ENCODE results near the gene BIRC2. TPM values are rescaled to one million over a fixed set of nuclear protein-coding genes. Genes with fewer than 3 reads are reported as not detected.

BIRC2 gene
- total RNA-seq, 4 donors from 2014 or later = 66.5 to 95.9 (median 73.2) TPM

GRCh38 chr11:102383839-102384238 is 36.8 kb downstream of the BIRC2 start:
- intact Hi-C loops (cut with DNase I; ENCODE audit: low total_unique reads) = no loop called here
- H3K27me3 ChIP-seq = no peaks in the 10 kb centered on the region
- H3K9me3 ChIP-seq = no peaks in the 10 kb centered on the region
- no peak overlapping the region for H3K4me3 ChIP-seq
- DNase-seq = no peak
- TF ChIP-seq POLR2A (IDR thresholded peaks at IDR 0.05) = no peak
- TF ChIP-seq EP300 (IDR thresholded peaks at IDR 0.05; ENCODE audit: low read depth) = no peak
- TF ChIP-seq CTCF (IDR thresholded peaks at IDR 0.05) = no peak
- TF ChIP-seq POLR2AphosphoS5 (IDR thresholded peaks at IDR 0.05) = no peak
- peaks cover 0 to 6% (median 0%) of the 10 kb centered on the region in 4 donors for H3K4me1 ChIP-seq
- in situ Hi-C loops (cut with MboI; ENCODE audit: low pct_ligation_motif_present in 1 of 4, low pct_unique_long_range_greater_than_20kb in 1 of 4, low sequenced_read_pairs in 3 of 4) = loop anchor here in 1 of 4 donors (25.0 kb wide), 1 partner anchor 103 kb away; no protein-coding TSS in a partner anchor
- H3K27ac ChIP-seq = no peak overlapping the region
- 90 to 91% methylated on average over 3 of the region's 3 CpGs for WGBS, 2 donors (ENCODE audit: low coverage in 1 of 2)
- H3K36me3 ChIP-seq = peaks cover 0 to 54% (median 7%) of the 10 kb centered on the region in 4 donors

GRCh38 chr11:102384419-102385079 is 37.5 kb downstream of the BIRC2 start:
- no peak overlapping the region for H3K4me3 ChIP-seq
- H3K36me3 ChIP-seq = peaks cover 0 to 47% (median 4%) of the 10 kb centered on the region in 4 donors
- no peak for DNase-seq

GRCh38 chr11:102385085-102386007 is 38.3 kb downstream of the BIRC2 start:
- H3K4me1 ChIP-seq = peaks cover 0 to 7% (median 0%) of the 10 kb centered on the region in 4 donors
- DNase-seq = no peak
- no peak overlapping the region for H3K4me3 ChIP-seq
- H3K27ac ChIP-seq = no peak overlapping the region
- intact Hi-C loops (cut with DNase I; ENCODE audit: low total_unique reads) (no loop called here), in situ Hi-C loops (cut with MboI; ENCODE audit: low pct_ligation_motif_present in 1 of 4, low pct_unique_long_range_greater_than_20kb in 1 of 4, low sequenced_read_pairs in 3 of 4) (loop anchor here in 1 of 4 donors (25.0 kb wide), 1 partner anchor 102 kb away; no protein-coding TSS in a partner anchor)
- H3K9me3 ChIP-seq = no peaks in the 10 kb centered on the region
- H3K36me3 ChIP-seq = peaks cover 0 to 39% (median 0%) of the 10 kb centered on the region in 4 donors
- no peaks in the 10 kb centered on the region for H3K27me3 ChIP-seq
- TF ChIP-seq POLR2A (IDR thresholded peaks at IDR 0.05) (no peak), CTCF (IDR thresholded peaks at IDR 0.05) (no peak), EP300 (IDR thresholded peaks at IDR 0.05; ENCODE audit: low read depth) (no peak), POLR2AphosphoS5 (IDR thresholded peaks at IDR 0.05) (no peak)
- 89 to 96% methylated on average over 5 of the region's 5 CpGs for WGBS, 2 donors (ENCODE audit: low coverage in 1 of 2)

More at GRCh38 chr11:102384419-102385079, 37.5 kb downstream of the BIRC2 start:
- WGBS, 2 donors (ENCODE audit: low coverage in 1 of 2) = 89 to 95% methylated on average over 8 to 15 of the region's 15 CpGs
- in situ Hi-C loops (cut with MboI; ENCODE audit: low pct_ligation_motif_present in 1 of 4, low pct_unique_long_range_greater_than_20kb in 1 of 4, low sequenced_read_pairs in 3 of 4) (loop anchor here in 1 of 4 donors (25.0 kb wide), 1 partner anchor 103 kb away; no protein-coding TSS in a partner anchor), intact Hi-C loops (cut with DNase I; ENCODE audit: low total_unique reads) (no loop called here)
- Histone ChIP-seq H3K4me1 (peaks cover 0 to 6% (median 0%) of the 10 kb centered on the region in 4 donors), H3K27me3 (no peaks in the 10 kb centered on the region), H3K27ac (no peak overlapping the region), H3K9me3 (no peaks in the 10 kb centered on the region)
- no peak for TF ChIP-seq POLR2A (IDR thresholded peaks at IDR 0.05)
- no peak for TF ChIP-seq CTCF (IDR thresholded peaks at IDR 0.05)
- no peak for TF ChIP-seq POLR2AphosphoS5 (IDR thresholded peaks at IDR 0.05)
- TF ChIP-seq EP300 (IDR thresholded peaks at IDR 0.05; ENCODE audit: low read depth) = no peak
